Measurements from ENCODE around the gene FPR2. TPM values are rescaled to one million over a fixed set of nuclear protein-coding genes. Genes with fewer than 3 reads are reported as not detected.
"Not testable (repeated sequence)": the region's sequence is repeated elsewhere in the genome, so short reads cannot be mapped to it uniquely, and the experiment has no call there.

The FPR2 gene
- total and polyA plus RNA-seq, 5 experiments from 2014 or later = not detected

DNA sequence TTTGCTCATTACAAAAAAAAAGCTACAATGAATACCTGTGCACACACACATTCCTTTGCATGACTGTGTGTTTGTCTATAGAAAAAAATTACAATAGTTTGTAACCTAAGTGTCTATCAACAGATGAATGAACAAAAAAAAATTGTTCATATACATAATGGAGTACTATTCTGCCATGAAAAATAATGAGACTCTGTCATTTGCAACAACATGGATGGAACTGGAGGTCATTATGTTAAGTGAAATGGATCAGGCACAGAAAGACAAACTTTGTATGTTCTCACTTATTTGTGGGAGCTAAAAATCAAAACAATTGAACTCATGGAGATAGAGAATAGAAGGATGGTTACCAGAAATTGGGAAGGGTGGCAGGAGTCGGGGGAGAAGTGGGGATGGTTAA lies 15.6 kb downstream of the FPR2 start:
- DNase-seq, H3K4me3 Mint-ChIP-seq, H3K36me3 Mint-ChIP-seq, POLR2A ChIA-PET, ATAC-seq, H3K4me1 Mint-ChIP-seq, H3K27ac Mint-ChIP-seq: not testable (repeated sequence)
- Mint-ChIP-seq H3K9me3 (peaks cover 0 to 17% (median 0%) of the 10 kb centered on the region in 9 donors), H3K27me3 (peaks cover 44 to 67% (median 60%) of the 10 kb centered on the region in 5 donors)

DNA sequence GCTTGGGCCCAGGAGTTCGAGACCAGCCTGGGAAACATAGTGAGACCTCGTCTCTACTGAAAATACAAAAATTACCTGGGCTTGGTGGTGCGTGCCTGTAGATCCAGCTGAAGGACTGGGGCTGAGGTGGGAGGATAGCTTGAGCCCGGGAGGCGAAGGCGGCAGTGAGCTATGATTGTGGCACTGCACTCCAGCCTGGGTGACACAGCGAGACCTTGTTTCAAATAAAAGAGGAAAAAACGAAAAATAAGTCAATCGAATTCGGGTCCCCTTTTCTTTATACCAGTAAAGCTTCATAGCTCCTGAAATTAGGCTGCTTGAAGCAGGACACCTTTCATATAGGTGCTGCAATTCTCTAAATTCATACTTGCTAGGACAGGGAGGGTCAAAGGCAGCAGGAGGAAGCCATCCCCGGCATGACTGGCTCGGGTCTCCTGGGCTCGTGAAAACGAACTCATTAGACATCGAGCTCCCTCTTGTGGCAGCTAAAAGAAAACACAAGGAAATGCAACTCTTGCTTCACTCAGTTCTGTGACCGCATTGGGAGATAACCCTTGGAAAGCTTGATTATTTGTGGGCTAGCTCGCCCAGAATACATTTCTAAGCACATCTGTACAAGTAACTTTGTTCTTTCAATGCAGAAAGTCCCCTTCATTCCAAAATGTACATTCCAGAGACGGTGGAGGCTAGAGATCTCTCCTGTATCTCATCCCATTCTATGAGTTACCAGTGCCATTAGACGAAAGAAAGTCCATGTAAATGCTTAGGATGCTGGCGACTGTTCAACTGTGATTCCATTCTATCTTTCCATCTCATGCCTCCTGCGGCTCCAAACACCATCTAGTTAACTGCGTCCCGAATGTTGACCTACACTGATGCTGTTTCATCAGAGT lies 16.8 kb downstream of the FPR2 start:
- POLR2A ChIA-PET = interaction anchor here (0.5 kb wide), 1 partner anchor 411 kb away, joined by 11 read pairs; no protein-coding TSS in a partner anchor
- peak; percentile 63 to 69 for ATAC-seq

GRCh38 chr19:51779181-51779580 lies 18.2 kb downstream of the FPR2 start:
- Mint-ChIP-seq H3K4me1 (peaks cover 0 to 5% (median 1%) of the 10 kb centered on the region in 4 donors), H3K27me3 (peaks cover 36 to 56% (median 50%) of the 10 kb centered on the region in 5 donors), H3K36me3 (no peaks in the 10 kb centered on the region), H3K4me3 (no peak overlapping the region), H3K27ac (no peak overlapping the region), H3K9me3 (peaks cover 0 to 6% (median 0%) of the 10 kb centered on the region in 9 donors)
- POLR2A ChIA-PET = no interaction called here
- DNase-seq (no peak), ATAC-seq (no peak)

More for the DNA sequence above, 16.8 kb downstream of the FPR2 start:
- Mint-ChIP-seq H3K4me1 (peaks cover 0 to 5% (median 1%) of the 10 kb centered on the region in 4 donors), H3K36me3 (peaks cover 0 to 3% (median 0%) of the 10 kb centered on the region in 3 donors), H3K27me3 (peaks cover 41 to 63% (median 55%) of the 10 kb centered on the region in 5 donors), H3K9me3 (peaks cover 0 to 14% (median 0%) of the 10 kb centered on the region in 9 donors), H3K27ac (no peak overlapping the region), H3K4me3 (no peak overlapping the region)
- DNase-seq = peak in 7 of 10 donors; percentile 26 to 67 (median 34)

DNA sequence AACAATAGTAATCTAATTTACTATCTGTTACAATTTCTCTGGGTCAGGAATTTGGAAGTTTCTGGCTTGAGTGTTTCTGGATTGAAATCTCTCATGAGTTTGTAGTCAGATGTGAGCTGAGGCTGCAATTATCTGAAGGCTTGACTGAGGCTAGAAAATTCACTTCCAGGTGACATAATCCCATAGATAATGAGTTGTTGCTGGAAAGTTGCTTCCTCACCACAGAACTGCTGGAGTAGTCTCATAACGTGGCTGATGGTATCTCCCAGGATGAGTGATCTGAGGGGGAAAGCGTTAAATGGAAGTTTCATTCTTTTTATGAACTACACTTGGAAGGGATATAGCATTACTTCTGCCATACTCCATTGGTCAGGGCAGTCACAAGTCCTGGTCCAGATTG lies 18.7 kb downstream of the FPR2 start:
- no peaks in the 10 kb centered on the region for H3K36me3 Mint-ChIP-seq
- ATAC-seq (no peak), DNase-seq (no peak)
- H3K9me3 Mint-ChIP-seq = peaks cover 0 to 3% (median 0%) of the 10 kb centered on the region in 9 donors
- H3K4me1 Mint-ChIP-seq = peaks cover 0 to 5% (median 1%) of the 10 kb centered on the region in 4 donors
- H3K4me3 Mint-ChIP-seq = no peak overlapping the region
- no peak overlapping the region for H3K27ac Mint-ChIP-seq
- H3K27me3 Mint-ChIP-seq = peaks cover 34 to 51% (median 48%) of the 10 kb centered on the region in 5 donors
- POLR2A ChIA-PET = no interaction called here

GRCh38 chr19:51780270-51780669 lies 19.3 kb downstream of the FPR2 start:
- POLR2A ChIA-PET = no interaction called here
- Mint-ChIP-seq H3K27ac (no peak overlapping the region), H3K4me1 (peaks cover 0 to 5% (median 1%) of the 10 kb centered on the region in 4 donors), H3K27me3 (peaks cover 31 to 46% (median 44%) of the 10 kb centered on the region in 5 donors), H3K36me3 (no peaks in the 10 kb centered on the region), H3K9me3 (no peaks in the 10 kb centered on the region), H3K4me3 (no peak overlapping the region)
- DNase-seq (no peak), ATAC-seq (no peak)

GRCh38 chr19:51781999-51782398 lies 21.0 kb downstream of the FPR2 start:
- Mint-ChIP-seq H3K27ac (no peak overlapping the region), H3K4me1 (peaks cover 0 to 5% (median 1%) of the 10 kb centered on the region in 4 donors), H3K4me3 (no peak overlapping the region), H3K9me3 (no peaks in the 10 kb centered on the region), H3K27me3 (peaks cover 21 to 39% (median 29%) of the 10 kb centered on the region in 5 donors), H3K36me3 (no peaks in the 10 kb centered on the region)
- POLR2A ChIA-PET = no interaction called here
- DNase-seq = no peak
- ATAC-seq = no peak

DNA sequence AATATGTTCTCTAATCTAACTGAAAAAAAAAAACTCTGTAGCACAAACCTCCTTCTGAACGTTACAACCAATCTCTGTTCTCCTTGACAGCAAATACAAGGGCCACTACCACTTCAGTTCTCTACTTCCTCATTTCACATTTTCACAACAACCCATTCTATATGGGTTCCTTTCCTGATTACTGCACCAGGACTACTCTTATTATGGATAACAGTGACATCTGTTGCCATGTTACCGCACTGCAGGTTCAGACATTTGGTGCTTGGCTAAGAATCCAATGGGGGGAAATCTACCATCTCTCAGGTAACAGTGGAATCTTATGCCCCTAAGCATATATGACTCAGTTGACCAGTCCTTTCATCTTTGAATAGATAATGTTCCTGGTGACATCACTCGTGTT lies 22.4 kb downstream of the FPR2 start:
- peaks cover 15 to 35% (median 25%) of the 10 kb centered on the region in 5 donors for H3K27me3 Mint-ChIP-seq
- peaks cover 0 to 9% (median 0%) of the 10 kb centered on the region in 9 donors for H3K9me3 Mint-ChIP-seq
- peaks cover 0 to 4% (median 0%) of the 10 kb centered on the region in 3 donors for H3K36me3 Mint-ChIP-seq
- no peak overlapping the region for H3K4me3 Mint-ChIP-seq
- ATAC-seq (no peak), DNase-seq (no peak)
- POLR2A ChIA-PET = no interaction called here
- H3K4me1 Mint-ChIP-seq = no peaks in the 10 kb centered on the region
- no peak overlapping the region for H3K27ac Mint-ChIP-seq

DNA sequence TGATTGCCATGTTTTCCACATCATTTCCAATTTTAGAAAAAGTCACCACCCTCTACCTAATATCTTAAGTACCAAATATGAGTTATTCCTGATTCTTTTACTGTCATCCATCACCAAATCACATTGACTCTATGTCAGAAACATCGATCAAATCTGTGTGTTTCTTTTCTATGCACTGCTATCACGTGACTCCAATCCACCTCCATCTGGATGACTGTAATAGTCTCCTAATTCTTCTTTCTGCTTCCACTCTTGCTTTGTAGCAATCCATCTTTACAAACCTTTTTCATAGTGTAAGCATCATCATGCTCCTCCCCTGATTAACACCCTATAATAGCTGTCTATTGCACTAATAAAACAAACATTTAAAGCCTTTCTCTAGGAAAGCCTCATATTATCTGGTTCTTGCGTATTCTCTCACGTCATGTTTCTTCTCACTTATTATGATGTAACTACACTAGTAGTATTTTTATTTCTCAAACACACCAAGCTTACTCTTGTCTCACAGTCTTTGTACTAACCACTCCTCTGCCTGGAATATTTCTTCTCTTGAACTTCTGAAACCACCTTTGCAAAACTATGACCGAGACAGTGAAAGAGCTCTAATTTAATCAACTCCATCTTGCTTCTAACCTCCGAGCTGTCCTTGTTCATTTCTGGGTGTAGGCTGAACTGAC lies 23.3 kb downstream of the FPR2 start:
- DNase-seq = no peak
- peaks cover 0 to 8% (median 0%) of the 10 kb centered on the region in 3 donors for H3K36me3 Mint-ChIP-seq
- peaks cover 0 to 10% (median 3%) of the 10 kb centered on the region in 9 donors for H3K9me3 Mint-ChIP-seq
- H3K4me3 Mint-ChIP-seq = no peak overlapping the region
- POLR2A ChIA-PET = no interaction called here
- no peak for ATAC-seq
- no peaks in the 10 kb centered on the region for H3K4me1 Mint-ChIP-seq
- H3K27ac Mint-ChIP-seq = no peak overlapping the region
- peaks cover 14 to 30% (median 21%) of the 10 kb centered on the region in 5 donors for H3K27me3 Mint-ChIP-seq

GRCh38 chr19:51784922-51785690 lies 24.1 kb downstream of the FPR2 start:
- Mint-ChIP-seq H3K36me3 (peaks cover 0 to 8% (median 0%) of the 10 kb centered on the region in 3 donors), H3K4me1 (no peaks in the 10 kb centered on the region), H3K4me3 (no peak overlapping the region), H3K27me3 (peaks cover 6 to 24% (median 16%) of the 10 kb centered on the region in 5 donors), H3K27ac (no peak overlapping the region), H3K9me3 (peaks cover 0 to 10% (median 4%) of the 10 kb centered on the region in 9 donors)
- ATAC-seq (no peak), DNase-seq (no peak)
- POLR2A ChIA-PET = no interaction called here

DNA sequence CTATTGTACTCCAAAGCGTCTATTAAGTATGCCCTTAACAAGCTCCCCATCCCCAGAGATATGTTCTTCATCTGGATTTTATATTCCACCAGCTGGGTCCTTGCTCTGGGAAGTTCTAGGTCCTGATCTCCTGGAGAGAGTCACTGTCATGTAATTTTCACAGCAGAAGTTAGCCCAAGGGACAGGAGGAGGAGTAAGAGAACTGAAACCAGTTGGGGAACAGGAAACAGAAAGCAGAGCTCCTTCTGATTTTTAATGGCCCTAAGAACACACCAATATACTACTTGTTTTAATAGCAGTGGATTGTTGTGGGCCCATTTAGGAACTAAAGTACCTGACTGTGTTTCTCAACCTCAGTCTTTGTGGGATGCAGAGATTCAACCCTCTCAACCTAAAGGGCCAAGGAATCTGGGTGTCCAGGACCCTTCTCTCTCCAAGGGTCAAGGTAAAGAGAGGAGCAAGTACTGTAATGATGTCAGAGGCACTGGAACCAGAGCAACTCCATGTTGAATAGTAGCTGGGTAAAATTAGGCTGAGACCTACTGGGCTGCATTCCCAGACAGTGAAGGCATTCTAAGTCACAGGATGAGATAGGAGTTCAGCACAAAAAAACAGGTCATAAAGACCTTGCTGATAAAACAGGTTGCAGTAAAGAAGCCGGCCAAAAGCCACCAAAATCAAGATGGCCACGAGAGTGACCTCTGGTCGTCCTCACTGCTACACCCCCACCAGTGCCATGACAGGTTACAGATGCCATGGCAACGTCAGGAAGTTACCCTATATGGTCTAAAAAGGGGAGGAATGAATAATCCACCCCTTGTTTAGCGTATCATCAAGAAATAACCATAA lies 25.9 kb downstream of the FPR2 start:
- no peak overlapping the region for H3K4me3 Mint-ChIP-seq
- peaks cover 1 to 34% (median 9%) of the 10 kb centered on the region in 5 donors for H3K27me3 Mint-ChIP-seq
- no peak overlapping the region for H3K27ac Mint-ChIP-seq
- POLR2A ChIA-PET = no interaction called here
- H3K9me3 Mint-ChIP-seq = peaks cover 0 to 16% (median 4%) of the 10 kb centered on the region in 9 donors
- no peak for DNase-seq
- peaks cover 0 to 8% (median 0%) of the 10 kb centered on the region in 3 donors for H3K36me3 Mint-ChIP-seq
- ATAC-seq = no peak
- H3K4me1 Mint-ChIP-seq = no peaks in the 10 kb centered on the region

DNA sequence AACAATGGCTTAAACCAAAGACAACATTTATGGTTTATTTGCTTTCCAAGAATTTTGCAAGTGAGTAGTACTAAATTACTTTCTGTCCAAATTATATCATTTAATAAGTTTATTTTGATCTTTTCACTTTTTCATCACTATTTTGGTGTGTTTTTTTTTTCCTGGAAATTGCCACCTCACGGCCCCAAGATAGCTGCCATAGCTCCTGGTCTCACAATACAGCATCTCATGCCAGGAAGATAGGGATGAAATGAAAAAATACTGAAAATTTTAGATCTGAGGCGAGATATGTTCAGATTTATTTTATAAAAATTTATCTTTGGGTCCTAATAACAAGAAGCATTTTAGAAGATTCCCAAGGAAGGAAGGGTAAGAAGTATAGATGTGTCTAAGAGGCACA lies 27.0 kb downstream of the FPR2 start:
- Mint-ChIP-seq H3K27me3 (peaks cover 3 to 32% (median 10%) of the 10 kb centered on the region in 5 donors), H3K9me3 (peaks cover 0 to 20% (median 4%) of the 10 kb centered on the region in 9 donors), H3K27ac (no peak overlapping the region), H3K4me1 (no peaks in the 10 kb centered on the region), H3K4me3 (no peak overlapping the region), H3K36me3 (peaks cover 0 to 11% (median 0%) of the 10 kb centered on the region in 3 donors)
- no peak for ATAC-seq
- DNase-seq = no peak
- POLR2A ChIA-PET = no interaction called here
